ENCODE results near the gene GPR27.

GPR27 gene

DNA sequence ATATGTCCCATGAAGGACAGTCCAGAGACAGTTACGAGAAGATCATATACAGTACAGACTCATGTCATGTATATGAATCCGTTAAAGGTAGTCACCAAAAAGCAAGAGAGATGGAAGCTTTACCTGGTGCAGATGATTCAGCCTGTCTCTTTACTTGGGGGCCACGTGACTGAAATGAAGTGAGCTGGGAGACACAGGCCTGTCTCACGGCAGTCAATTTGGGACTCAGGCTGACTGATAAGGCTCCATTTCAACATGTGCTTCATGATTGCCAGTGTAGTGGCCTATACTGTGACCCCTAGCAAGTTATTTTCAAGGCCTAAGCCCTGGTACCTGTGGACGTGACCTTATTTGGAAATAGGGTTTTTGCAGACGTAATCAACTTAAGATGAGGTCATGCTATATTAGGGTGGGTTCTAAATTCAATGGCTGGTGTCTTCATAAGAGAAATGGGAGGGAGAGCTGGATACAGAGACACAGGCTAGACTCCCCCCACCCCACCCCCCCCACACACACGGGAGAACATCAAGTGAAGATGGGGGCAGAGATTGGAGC is 34.3 kb downstream of the GPR27 start:
- DNase-seq: no peak

GRCh38 chr3:71789922-71790321 is 36.3 kb downstream of the GPR27 start:
- no peak for DNase-seq

GRCh38 chr3:71791634-71792033 is 38.0 kb downstream of the GPR27 start:
- no peak for DNase-seq

GRCh38 chr3:71796290-71796689 is 42.6 kb downstream of the GPR27 start:
- DNase-seq: no peak

- no peak for DNase-seq
These were observed 43.8 kb downstream of the GPR27 start for GRCh38 chr3:71797455-71797854.

GRCh38 chr3:71800023-71800422 is 46.4 kb downstream of the GPR27 start:
- no peak for DNase-seq

DNA sequence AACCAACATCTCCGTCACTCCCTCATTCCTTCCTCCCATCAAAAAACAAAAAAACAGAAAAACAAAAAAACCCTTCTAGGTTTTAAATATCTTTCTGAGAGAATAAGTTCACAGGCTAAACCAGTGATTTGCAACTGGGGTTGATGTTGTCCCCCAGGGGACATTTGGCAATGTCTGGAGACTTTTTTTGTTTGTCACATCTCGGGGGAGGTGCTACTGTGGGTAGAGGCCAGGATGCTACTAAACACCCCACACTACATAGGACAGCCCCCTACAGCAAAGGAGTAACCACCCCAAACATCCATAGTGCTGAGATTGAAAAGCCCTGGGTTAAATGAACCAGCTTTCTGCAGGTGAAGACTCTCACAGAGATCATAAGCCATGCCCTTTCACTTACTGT is 48.3 kb downstream of the GPR27 start:
- DNase-seq: no peak

- DNase-seq: no peak
These were observed 49.6 kb downstream of the GPR27 start for GRCh38 chr3:71803248-71803647.

GRCh38 chr3:71805199-71805598 is 51.5 kb downstream of the GPR27 start:
- DNase-seq: no peak

GRCh38 chr3:71805691-71806090 is 52.0 kb downstream of the GPR27 start:
- no peak for DNase-seq
